Glutamatergic neuron (in vitro differentiated cells): ENCODE data around the gene PFDN2. TPM values are rescaled to one million over a fixed set of nuclear protein-coding genes. Genes with fewer than 3 reads are reported as not detected.

Experiments used
- DNase-seq: peaks from one replicate; pipeline ENCODE4 v3.0.0; 2022
- H3K27ac Mint-ChIP-seq: one replicate; pipeline ENCODE4 v1.8.0; 2020; ENCODE audit warnings: mild to moderate bottlenecking, mixed read lengths, inconsistent platforms; ENCODE audit not compliant: unreplicated experiment
- H3K27me3 Mint-ChIP-seq: one replicate; pipeline ENCODE4 v1.8.0; 2020; ENCODE audit warnings: mild to moderate bottlenecking, moderate library complexity, mixed read lengths, inconsistent platforms; ENCODE audit not compliant: unreplicated experiment
- H3K36me3 Mint-ChIP-seq: one replicate; pipeline ENCODE4 v1.8.0; 2020; ENCODE audit warnings: mild to moderate bottlenecking, mixed read lengths, inconsistent platforms; ENCODE audit not compliant: unreplicated experiment
- H3K4me1 Mint-ChIP-seq: one replicate; pipeline ENCODE4 v1.8.0; 2020; ENCODE audit warnings: mild to moderate bottlenecking, low read depth, mixed read lengths, inconsistent platforms; ENCODE audit not compliant: unreplicated experiment
- H3K4me3 Mint-ChIP-seq: one replicate; pipeline ENCODE4 v1.8.0; 2020; ENCODE audit warnings: mild to moderate bottlenecking, mixed read lengths, inconsistent platforms; ENCODE audit not compliant: unreplicated experiment
- H3K9me3 Mint-ChIP-seq: one replicate; pipeline ENCODE4 v1.8.0; 2020; ENCODE audit warnings: mild to moderate bottlenecking, moderate library complexity, mixed read lengths, inconsistent platforms; ENCODE audit not compliant: unreplicated experiment
- total RNA-seq: library from RNA; stranded (reverse); fragmentation: NEBNext Ultra II Directional; extraction: Animal tissue kit (Norgen Biotek cat#: 25700); gene quantifications from one replicate; pipeline ENCODE4 v1.2.1, GENCODE V29; 2021; ENCODE audit not compliant: unreplicated experiment
- TF ChIP-seq, protein P1 (sequence below): fragments of 200-600 bp; sonication (generic); IDR thresholded peaks from one replicate; pipeline ENCODE4 v1.5.0; 2021; ENCODE audit not compliant: partially characterized antibody, unreplicated experiment

The PFDN2 gene
- total RNA-seq, 1 donor from 2014 or later, result 83.7 TPM

DNA sequence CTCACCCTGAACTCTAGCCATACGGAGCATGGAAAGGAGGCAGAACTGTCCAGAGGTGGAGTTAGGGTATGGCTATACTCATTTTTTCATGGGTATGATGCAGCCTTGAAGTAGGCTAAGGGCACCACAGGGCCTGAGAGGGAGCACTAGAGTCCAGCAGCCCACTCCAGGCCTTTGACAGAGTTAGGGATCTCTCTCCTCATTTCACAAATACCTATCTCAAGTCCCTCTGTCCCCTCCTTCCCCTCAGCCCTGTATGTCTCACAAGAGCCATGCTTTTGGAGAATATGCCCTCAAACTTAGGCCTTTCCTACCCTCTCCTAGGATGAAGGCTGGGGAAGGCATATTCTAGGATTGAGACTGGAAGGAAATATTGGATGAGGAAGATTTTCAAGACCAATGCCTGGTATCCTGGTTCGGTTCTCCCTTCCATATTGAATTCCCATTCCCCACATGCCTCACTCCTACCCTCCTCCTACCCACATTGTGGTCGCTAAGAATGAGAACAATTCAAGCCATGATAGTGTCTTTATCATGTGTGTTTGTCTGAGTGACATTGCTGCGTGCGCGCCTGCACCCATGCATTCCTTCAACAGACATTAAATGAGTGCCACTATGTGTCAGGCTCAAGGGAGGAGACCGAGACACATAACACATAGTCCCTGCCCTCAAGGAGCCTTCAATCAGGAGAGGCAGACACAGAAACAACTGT lies 25.9 kb downstream of the PFDN2 start:
- DNase-seq, result no peak
- peaks cover 2% of the 10 kb centered on the region for H3K9me3 Mint-ChIP-seq

GRCh38 chr1:161091093-161091492 lies 26.7 kb downstream of the PFDN2 start:
- DNase-seq, result no peak
- no peaks in the 10 kb centered on the region for H3K36me3 Mint-ChIP-seq
- H3K9me3 Mint-ChIP-seq, result peaks cover 3% of the 10 kb centered on the region
- no peak overlapping the region for H3K4me3 Mint-ChIP-seq
- TF ChIP-seq, protein P1, sequence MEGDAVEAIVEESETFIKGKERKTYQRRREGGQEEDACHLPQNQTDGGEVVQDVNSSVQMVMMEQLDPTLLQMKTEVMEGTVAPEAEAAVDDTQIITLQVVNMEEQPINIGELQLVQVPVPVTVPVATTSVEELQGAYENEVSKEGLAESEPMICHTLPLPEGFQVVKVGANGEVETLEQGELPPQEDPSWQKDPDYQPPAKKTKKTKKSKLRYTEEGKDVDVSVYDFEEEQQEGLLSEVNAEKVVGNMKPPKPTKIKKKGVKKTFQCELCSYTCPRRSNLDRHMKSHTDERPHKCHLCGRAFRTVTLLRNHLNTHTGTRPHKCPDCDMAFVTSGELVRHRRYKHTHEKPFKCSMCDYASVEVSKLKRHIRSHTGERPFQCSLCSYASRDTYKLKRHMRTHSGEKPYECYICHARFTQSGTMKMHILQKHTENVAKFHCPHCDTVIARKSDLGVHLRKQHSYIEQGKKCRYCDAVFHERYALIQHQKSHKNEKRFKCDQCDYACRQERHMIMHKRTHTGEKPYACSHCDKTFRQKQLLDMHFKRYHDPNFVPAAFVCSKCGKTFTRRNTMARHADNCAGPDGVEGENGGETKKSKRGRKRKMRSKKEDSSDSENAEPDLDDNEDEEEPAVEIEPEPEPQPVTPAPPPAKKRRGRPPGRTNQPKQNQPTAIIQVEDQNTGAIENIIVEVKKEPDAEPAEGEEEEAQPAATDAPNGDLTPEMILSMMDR, result no peak
- H3K4me1 Mint-ChIP-seq, result no peaks in the 10 kb centered on the region
- H3K27ac Mint-ChIP-seq, result no peak overlapping the region
- peaks cover 10% of the 10 kb centered on the region for H3K27me3 Mint-ChIP-seq

More for the DNA sequence above, 25.9 kb downstream of the PFDN2 start:
- H3K27ac Mint-ChIP-seq, result no peak overlapping the region
- TF ChIP-seq, protein P1, result no peak
- H3K4me1 Mint-ChIP-seq, result peaks cover under 1% of the 10 kb centered on the region
- H3K4me3 Mint-ChIP-seq, result no peak overlapping the region
- no peaks in the 10 kb centered on the region for H3K36me3 Mint-ChIP-seq
- H3K27me3 Mint-ChIP-seq, result peaks cover 11% of the 10 kb centered on the region

DNA sequence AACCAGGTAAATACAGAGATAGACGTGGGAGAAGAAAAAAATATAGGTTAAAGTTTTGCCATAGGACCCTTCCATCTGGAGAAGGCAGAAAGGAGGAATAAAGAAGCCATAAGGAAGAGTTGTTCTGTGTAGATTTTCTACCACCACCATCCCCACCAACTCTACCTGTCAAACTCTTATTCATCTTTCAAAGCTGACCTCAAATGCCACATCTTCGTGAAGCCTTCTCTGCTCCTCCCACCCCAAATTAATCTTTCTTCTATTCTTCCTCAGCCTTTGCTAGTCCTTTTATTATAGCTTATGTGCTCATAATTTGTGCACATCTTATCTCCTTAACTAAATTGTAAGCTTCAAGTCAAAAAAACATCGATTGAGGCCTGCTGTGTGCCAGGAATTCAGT lies 27.2 kb downstream of the PFDN2 start:
- no peak overlapping the region for H3K4me3 Mint-ChIP-seq
- peaks cover 3% of the 10 kb centered on the region for H3K9me3 Mint-ChIP-seq
- no peak overlapping the region for H3K27ac Mint-ChIP-seq

GRCh38 chr1:161089938-161090337 lies 27.9 kb downstream of the PFDN2 start:
- H3K36me3 Mint-ChIP-seq, result no peaks in the 10 kb centered on the region

More for the DNA sequence above, 27.2 kb downstream of the PFDN2 start:
- Mint-ChIP-seq H3K4me1 (no peaks in the 10 kb centered on the region), H3K36me3 (no peaks in the 10 kb centered on the region), H3K27me3 (peaks cover 11% of the 10 kb centered on the region)
- TF ChIP-seq, protein P1, result no peak
- no peak for DNase-seq

More at GRCh38 chr1:161089938-161090337, 27.9 kb downstream of the PFDN2 start:
- no peaks in the 10 kb centered on the region for H3K4me1 Mint-ChIP-seq
- TF ChIP-seq, protein P1, result no peak
- peaks cover 3% of the 10 kb centered on the region for H3K9me3 Mint-ChIP-seq
- H3K27me3 Mint-ChIP-seq, result peaks cover 8% of the 10 kb centered on the region
- H3K27ac Mint-ChIP-seq, result no peak overlapping the region
- H3K4me3 Mint-ChIP-seq, result no peak overlapping the region
- DNase-seq, result no peak
